LNCAP (cell line): ENCODE data around the gene GMCL2.

Experiments
- TF ChIP-seq, protein P1 (sequence below): fragments of 450-650 bp; IDR thresholded peaks from 2 replicates; pipeline ENCODE4 v1.5.1; 2017; ENCODE audit warnings: mild to moderate bottlenecking

Gene GMCL2

GRCh38 chr5:178207183-178207916 is 20.2 kb upstream of the GMCL2 start:
- TF ChIP-seq, protein P1, sequence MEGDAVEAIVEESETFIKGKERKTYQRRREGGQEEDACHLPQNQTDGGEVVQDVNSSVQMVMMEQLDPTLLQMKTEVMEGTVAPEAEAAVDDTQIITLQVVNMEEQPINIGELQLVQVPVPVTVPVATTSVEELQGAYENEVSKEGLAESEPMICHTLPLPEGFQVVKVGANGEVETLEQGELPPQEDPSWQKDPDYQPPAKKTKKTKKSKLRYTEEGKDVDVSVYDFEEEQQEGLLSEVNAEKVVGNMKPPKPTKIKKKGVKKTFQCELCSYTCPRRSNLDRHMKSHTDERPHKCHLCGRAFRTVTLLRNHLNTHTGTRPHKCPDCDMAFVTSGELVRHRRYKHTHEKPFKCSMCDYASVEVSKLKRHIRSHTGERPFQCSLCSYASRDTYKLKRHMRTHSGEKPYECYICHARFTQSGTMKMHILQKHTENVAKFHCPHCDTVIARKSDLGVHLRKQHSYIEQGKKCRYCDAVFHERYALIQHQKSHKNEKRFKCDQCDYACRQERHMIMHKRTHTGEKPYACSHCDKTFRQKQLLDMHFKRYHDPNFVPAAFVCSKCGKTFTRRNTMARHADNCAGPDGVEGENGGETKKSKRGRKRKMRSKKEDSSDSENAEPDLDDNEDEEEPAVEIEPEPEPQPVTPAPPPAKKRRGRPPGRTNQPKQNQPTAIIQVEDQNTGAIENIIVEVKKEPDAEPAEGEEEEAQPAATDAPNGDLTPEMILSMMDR: no peak

GRCh38 chr5:178206166-178207101 is 19.3 kb upstream of the GMCL2 start:
- TF ChIP-seq, protein P1: no peak

- TF ChIP-seq, protein P1: no peak
These were observed 18.5 kb upstream of the GMCL2 start for GRCh38 chr5:178205749-178206047.

DNA sequence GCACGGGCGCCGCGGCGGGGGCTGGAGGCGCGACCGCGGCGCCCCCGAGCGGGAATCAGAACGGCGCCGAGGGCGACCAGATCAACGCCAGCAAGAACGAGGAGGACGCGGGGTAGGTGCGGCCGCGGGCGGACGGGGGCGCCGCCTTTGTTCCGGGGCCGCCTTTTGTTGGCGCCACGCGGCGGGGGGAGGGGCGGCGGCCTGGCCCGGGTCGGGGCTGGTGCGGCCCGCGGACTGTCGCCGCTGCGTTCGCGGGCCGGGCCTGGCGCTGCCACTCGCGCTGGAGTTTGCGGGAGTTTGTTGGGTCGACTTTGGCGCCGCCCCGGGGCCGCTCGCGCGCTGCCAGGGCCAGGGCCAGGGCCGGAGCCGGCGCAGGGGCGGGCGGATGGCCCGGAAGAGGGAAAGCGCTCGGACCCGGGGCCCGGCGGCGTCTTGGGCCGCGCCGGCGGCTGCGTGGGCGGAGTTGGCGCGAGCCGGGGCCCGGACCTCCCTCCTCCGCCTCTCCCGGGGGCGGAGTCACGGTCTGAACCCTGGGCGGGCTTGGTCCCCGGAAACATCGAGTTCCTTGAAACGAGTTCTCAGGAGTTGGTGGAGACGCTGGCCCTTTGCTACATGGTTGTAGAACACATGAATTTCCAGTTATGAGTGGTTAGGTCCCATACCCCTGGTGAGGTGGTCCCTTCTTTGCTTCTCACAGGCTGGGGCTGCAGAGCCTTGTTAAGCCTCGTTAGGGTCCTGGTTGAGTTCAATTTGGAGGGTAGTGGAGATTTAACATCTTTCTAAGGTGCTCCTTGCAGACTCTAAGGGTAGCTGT is 18.0 kb upstream of the GMCL2 start:
- TF ChIP-seq, protein P1: no peak

GRCh38 chr5:178204182-178204934 is 17.2 kb upstream of the GMCL2 start, which contains the start of gene HNRNPAB:
Gene HNRNPAB (plus strand): TSS chr5:178204533. CDS start chr5:178204838, 305 bp downstream.
- TF ChIP-seq, protein P1: no peak

GRCh38 chr5:178203670-178204181 is 16.6 kb upstream of the GMCL2 start:
- TF ChIP-seq, protein P1: no peak
